IMR-90 (cell line): Measurements from ENCODE around the gene HNF1B. TPM values are rescaled to one million over a fixed set of nuclear protein-coding genes. Genes with fewer than 3 reads are reported as not detected.
A peak's percentile ranks its signal among the peaks of the same experiment; 100 is the strongest.

Source experiments
- ATAC-seq: fragments of 200-7000 bp; cut with Tn5 transposase; 2 replicates; pipeline ENCODE4 v1.9.1; 2020; ENCODE audit warnings: low read depth, mild to moderate bottlenecking, moderate library complexity
- BruUV-seq: library from RNA; stranded (reverse); fragments of 400-500 nt; replicated peaks from 2 replicates; lab custom pipeline; 2021; lab: Mats Ljungman, UMichigan
- CTCF ChIA-PET: fragments of 300-600 bp; formaldehyde crosslinking; extraction: SDS; loops from one replicate; lab custom pipeline; 2021; ENCODE audit warnings: antibody characterized with exemption; lab: Yijun Ruan, JAX
- POLR2A ChIA-PET: fragments of 300-600 bp; sonication (Branson Sonifier 250); formaldehyde crosslinking; loops from one replicate; lab custom pipeline; 2022; ENCODE audit warnings: antibody characterized with exemption; ENCODE audit not compliant: unreplicated experiment; lab: Charles Lee
- DNase-seq: peaks from one replicate; pipeline ENCODE4 v3.0.0; 2013
- H2AFZ ChIP-seq: replicated peaks from 2 replicates; pipeline ENCODE3; 2013; ENCODE audit warnings: low read length, mild to moderate bottlenecking; ENCODE audit not compliant: poor library complexity
- H2AK5ac ChIP-seq: 2 replicates; pipeline ENCODE4 v1.6.1; 2013; ENCODE audit warnings: low read depth, low read length, inconsistent platforms
- H2AK9ac ChIP-seq: replicated peaks from 2 replicates; pipeline ENCODE3; 2013; ENCODE audit warnings: mild to moderate bottlenecking, low read depth, low read length, moderate library complexity; ENCODE audit not compliant: poor library complexity
- H2BK120ac ChIP-seq: 2 replicates; pipeline ENCODE4 v1.6.1; 2013; ENCODE audit warnings: low read depth, low read length, inconsistent platforms
- H2BK15ac ChIP-seq: 3 replicates; pipeline ENCODE4 v1.6.1; 2013; ENCODE audit warnings: low read depth, low read length, inconsistent platforms
- H2BK20ac ChIP-seq: 2 replicates; pipeline ENCODE4 v1.6.1; 2013; ENCODE audit warnings: low read depth, mild to moderate bottlenecking, inconsistent platforms, low read length, moderate library complexity
- H2BK5ac ChIP-seq: 2 replicates; pipeline ENCODE4 v1.6.1; 2013; ENCODE audit warnings: mild to moderate bottlenecking, low read depth, low read length, inconsistent platforms; ENCODE audit not compliant: poor library complexity, severe bottlenecking
- H3K14ac ChIP-seq: replicated peaks from 2 replicates; pipeline ENCODE4 v1.6.1; 2013; ENCODE audit warnings: low read depth, low read length, inconsistent platforms
- H3K18ac ChIP-seq: 2 replicates; pipeline ENCODE4 v1.6.1; 2013; ENCODE audit warnings: low read depth, low read length, control low read depth
- H3K23ac ChIP-seq: 2 replicates; pipeline ENCODE4 v1.6.1; 2013; ENCODE audit warnings: low read depth, low read length, inconsistent platforms
- H3K27ac ChIP-seq: 2 replicates; pipeline ENCODE4 v1.5.1; 2013; ENCODE audit warnings: mild to moderate bottlenecking, control low read depth, low read length; ENCODE audit not compliant: insufficient read depth
- H3K27me3 ChIP-seq: 2 replicates; pipeline ENCODE4 v1.6.1; 2013; ENCODE audit warnings: low read length; ENCODE audit not compliant: control insufficient read depth, insufficient read depth
- H3K36me3 ChIP-seq: 2 replicates; pipeline ENCODE4 v1.6.1; 2013; ENCODE audit warnings: low read length, mixed read lengths; ENCODE audit not compliant: control insufficient read depth, insufficient read depth
- H3K4ac ChIP-seq: 2 replicates; pipeline ENCODE4 v1.6.1; 2013; ENCODE audit warnings: low read depth, low read length, inconsistent platforms
- H3K4me1 ChIP-seq: 2 replicates; pipeline ENCODE4 v1.6.1; 2013; ENCODE audit warnings: low read length, mixed read lengths; ENCODE audit not compliant: control insufficient read depth, insufficient read depth
- H3K4me2 ChIP-seq: 2 replicates; pipeline ENCODE4 v1.6.1; 2013; ENCODE audit warnings: low read depth, mild to moderate bottlenecking, control low read depth, low read length, moderate library complexity
- H3K4me3 ChIP-seq: 2 replicates; pipeline ENCODE4 v1.5.1; 2013; ENCODE audit warnings: low read depth, mild to moderate bottlenecking, control low read depth, low read length, moderate library complexity; ENCODE audit not compliant: insufficient read depth
- H3K56ac ChIP-seq: 2 replicates; pipeline ENCODE4 v1.6.1; 2013; ENCODE audit warnings: low read length, inconsistent platforms; ENCODE audit not compliant: insufficient read depth; ENCODE audit errors: extremely low read depth
- H3K79me1 ChIP-seq, 2 experiments: 2 replicates each; pipeline ENCODE4 v1.6.1; 2013; ENCODE audit warnings: low read length in 2 of 2, inconsistent platforms in 1 of 2, low read depth in 1 of 2
- H3K9ac ChIP-seq: 2 replicates; pipeline ENCODE4 v1.6.1; 2013; ENCODE audit warnings: low read depth, low read length, control low read depth
- H3K9me1 ChIP-seq: 2 replicates; pipeline ENCODE4 v1.6.1; 2013; ENCODE audit warnings: low read length, inconsistent platforms; ENCODE audit not compliant: insufficient read depth
- H3K9me3 ChIP-seq: 2 replicates; pipeline ENCODE4 v1.6.1; 2013; ENCODE audit warnings: low read length; ENCODE audit not compliant: control insufficient read depth, insufficient read depth
- H4K20me1 ChIP-seq: 2 replicates; pipeline ENCODE4 v1.6.1; 2013; ENCODE audit warnings: low read length, inconsistent platforms; ENCODE audit not compliant: insufficient read depth
- H4K5ac ChIP-seq: 2 replicates; pipeline ENCODE4 v1.6.1; 2013; ENCODE audit warnings: mild to moderate bottlenecking, low read depth, low read length, control low read depth
- H4K8ac ChIP-seq, 2 experiments: 2 replicates each; pipeline ENCODE4 v1.6.1; 2013; ENCODE audit warnings: low read depth in 2 of 2, low read length in 2 of 2, control low read depth in 1 of 2, inconsistent platforms in 1 of 2
- H4K91ac ChIP-seq: 2 replicates; pipeline ENCODE4 v1.6.1; 2013; ENCODE audit warnings: low read depth, low read length, inconsistent platforms; ENCODE audit not compliant: insufficient read depth
- MAZ ChIP-seq: IDR thresholded peaks from 2 replicates; pipeline ENCODE4 v1.6.1; 2012; ENCODE audit warnings: low read depth, mild to moderate bottlenecking, low read length, improper control_type of control experiment, moderate library complexity, borderline replicate concordance
- RCOR1 ChIP-seq: IDR thresholded peaks from 2 replicates; pipeline ENCODE4 v1.6.1; 2012; ENCODE audit warnings: mild to moderate bottlenecking, low read length, improper control_type of control experiment; ENCODE audit not compliant: insufficient replicate concordance
- WGBS, 2 experiments: methylation state at CpG; one replicate each; pipeline versions ENCODE4 v1.1.5 to v1.1.7; 2013; ENCODE audit warnings: missing lambda C conversion rate in 2 of 2; ENCODE audit not compliant: insufficient read length in 1 of 2; ENCODE audit errors: extremely low coverage in 2 of 2; 5-methylcytosine and 5-hydroxymethylcytosine counted together
- dilution Hi-C: fragments of 300-500 bp; cut with HindIII; formaldehyde crosslinking; loops from one replicate; pipeline ENCODE4 v1.14.3; 2018; ENCODE audit warnings: low sequenced_read_pairs; ENCODE audit not compliant: unreplicated experiment
- in situ Hi-C: fragments of 300-500 bp; cut with MboI; formaldehyde crosslinking; loops from 3 replicates; pipeline ENCODE4 v1.14.3; 2019; ENCODE audit warnings: low sequenced_read_pairs, inconsistent platforms, mixed read lengths
- intact Hi-C: fragments of 100-400 bp; cut with micrococcal nuclease; formaldehyde crosslinking; loops from 2 replicates; pipeline ENCODE4 v1.10.0; 2022
- polyA plus RNA-seq, 3 experiments: library from polyadenylated mRNA; depleted of rRNA; stranded (reverse); fragments of >200 nt; gene quantifications; 2 replicates each; pipeline ENCODE4 v1.2.3, GENCODE V29; 2012; ENCODE audit warnings: low replicate concordance in 1 of 3
- total RNA-seq: library from RNA; depleted of rRNA; stranded (reverse); fragments of >200 nt; gene quantifications from 2 replicates; pipeline ENCODE4 v1.2.3, GENCODE V29; 2012

Gene HNF1B
- total and polyA plus RNA-seq, 2 of the 4 experiments (the other 2 are of a cell fraction), result not detected

- Histone ChIP-seq H3K36me3 (no peaks in the 10 kb centered on the region), H3K4me3 (no peak overlapping the region), H4K8ac (no peak overlapping the region), H2AK9ac (peak overlapping the region; percentile 60), H3K9ac (no peak overlapping the region), H3K18ac (no peak overlapping the region), H2BK20ac (no peak overlapping the region), H2BK15ac (no peak overlapping the region), H3K4ac (no peak overlapping the region), H2BK5ac (no peak overlapping the region), H3K79me1 (no peaks in the 10 kb centered on the region), H3K14ac (0 out of 2 replicates have a peak overlapping the region, but pooled peaks have one; percentile 23), H4K91ac (no peak overlapping the region), H2AFZ (peak overlapping the region; percentile 34), H4K5ac (no peak overlapping the region), H3K4me1 (no peaks in the 10 kb centered on the region; the same call in 1 of the 2 replicates), H3K9me1 (peaks cover 7% of the 10 kb centered on the region; the same call in 1 of the 2 replicates), H2BK120ac (no peak overlapping the region), H3K9me3 (no peaks in the 10 kb centered on the region), H3K56ac (no peak overlapping the region), H3K27me3 (peaks cover 5% of the 10 kb centered on the region), H2AK5ac (no peak overlapping the region), H4K20me1 (no peaks in the 10 kb centered on the region), H3K27ac (no peak overlapping the region), H3K23ac (0 out of 2 replicates have a peak overlapping the region, but pooled peaks have one; percentile 12), H3K4me2 (no peak overlapping the region)
- POLR2A ChIA-PET, result no interaction called here
- in situ Hi-C loops, result no loop called here
- dilution Hi-C loops, result no loop called here
- no TSS peak for BruUV-seq
- WGBS, 2 experiments, result 32% methylated on average over 3 of the region's 8 CpGs; no CpG with 5 or more reads in 1 of the 2 experiments
- ATAC-seq, result peak; percentile 21; the same call in 1 of the 2 replicates
- peak; percentile 53 for DNase-seq
- CTCF ChIA-PET, result no interaction called here
- intact Hi-C loops, result no loop called here
- no peak for TF ChIP-seq RCOR1
- TF ChIP-seq MAZ, result peak; percentile 51
Observed at GRCh38 chr17:37708616-37709212, 36.1 kb downstream of the HNF1B start.
